H1 (cell line): ENCODE measurements around the gene ATR. TPM values are rescaled to one million over a fixed set of nuclear protein-coding genes. Genes with fewer than 3 reads are reported as not detected.

ENCODE experiments used
- BACH1 ChIP-seq: IDR thresholded peaks from 2 replicates; pipeline ENCODE4 v1.6.1; 2012; ENCODE audit warnings: low read length, improper control_type of control experiment
- CTCF ChIP-seq, 3 experiments: IDR thresholded peaks; 1 replicate in 2 of 3; 2 replicates in 1 of 3; pipeline versions ENCODE4 v1.5.1 to v1.6.1; 2011; ENCODE audit warnings: low read length in 3 of 3, mild to moderate bottlenecking in 3 of 3, inconsistent platforms in 2 of 3, low read depth in 1 of 3, moderate library complexity in 1 of 3; ENCODE audit not compliant: insufficient read depth in 1 of 3; ENCODE audit errors: control extremely low read depth in 1 of 3
- RAD21 ChIP-seq, 2 experiments: IDR thresholded peaks in 1 of 2; conservative IDR thresholded peaks in 1 of 2; 2 replicates each; pipeline ENCODE4 v1.6.1; 2011; ENCODE audit warnings: low read depth in 2 of 2, low read length in 2 of 2, improper control_type of control experiment in 1 of 2, inconsistent platforms in 1 of 2, mild to moderate bottlenecking in 1 of 2, moderate library complexity in 1 of 2
- RFX5 ChIP-seq: IDR thresholded peaks from 2 replicates; pipeline ENCODE4 v1.6.1; 2011; ENCODE audit warnings: low read depth, low read length, improper control_type of control experiment, borderline replicate concordance
- SIN3A ChIP-seq, 2 experiments: IDR thresholded peaks in 1 of 2; conservative IDR thresholded peaks in 1 of 2; 2 replicates each; pipeline ENCODE4 v1.6.1; 2011 to 2012; ENCODE audit warnings: low read length in 2 of 2, improper control_type of control experiment in 1 of 2, low read depth in 1 of 2, mild to moderate bottlenecking in 1 of 2
- SIX5 ChIP-seq: IDR thresholded peaks from 2 replicates; pipeline ENCODE4 v1.6.1; 2011; ENCODE audit warnings: mild to moderate bottlenecking, low read depth, low read length
- polyA plus RNA-seq, 7 experiments: library from polyadenylated mRNA; depleted of rRNA in 3 of 7; stranded (reverse) in 5 of 7; unstranded in 2 of 7; fragments of >200 nt in 5 of 7; fragments of 200-250 nt in 2 of 7; gene quantifications; 1 replicate in 5 of 7; 2 replicates in 1 of 7; 4 replicates in 1 of 7; pipeline versions ENCODE4 v1.2.1 to v1.2.3, GENCODE V29; 2011 to 2013; ENCODE audit warnings: missing spikeins in 2 of 7, mixed read lengths in 2 of 7
- total RNA-seq: library from RNA; stranded (reverse); fragmentation: NEBNext Ultra II Directional; extraction: Animal tissue kit (Norgen Biotek cat#: 25700); gene quantifications from 2 replicates; pipeline ENCODE4 v1.2.1, GENCODE V29; 2021

The ATR gene
- total and polyA plus RNA-seq, 2 of the 8 experiments (the other 6 are each of a cell fraction or from before 2014, with no cell fraction given), result 8.4 to 23.2 TPM

GRCh38 chr3:142543307-142543706 lies 35.2 kb downstream of the ATR start (continued):
- TF ChIP-seq BACH1 (no peak), RFX5 (no peak), SIN3A (conservative IDR thresholded peaks at IDR 0.05 in 1 of 2, IDR thresholded peaks at IDR 0.05 in 1 of 2; ENCODE audit: low read depth in 1 of 2, low read length in 2 of 2) (no peak), CTCF (IDR thresholded peaks at IDR 0.05; ENCODE audit: control extremely low read depth in 1 of 3, insufficient read depth in 1 of 3, low read depth in 1 of 3, low read length in 3 of 3) (no peak), RAD21 (IDR thresholded peaks at IDR 0.05 in 1 of 2, conservative IDR thresholded peaks at IDR 0.05 in 1 of 2; ENCODE audit: low read depth in 2 of 2, low read length in 2 of 2) (no peak), SIX5 (no peak)
